ENCODE measurements around the gene RAD51.

The RAD51 gene

GRCh38 chr15:40723919-40724318 lies 28.9 kb downstream of the RAD51 start:
- DNase-seq: no peak

GRCh38 chr15:40731034-40731433 lies 36.1 kb downstream of the RAD51 start:
- DNase-seq: peak; percentile 45

- no peak for DNase-seq
These were observed 41.6 kb downstream of the RAD51 start for GRCh38 chr15:40736575-40736974.

- DNase-seq: no peak
These were observed 42.1 kb downstream of the RAD51 start for GRCh38 chr15:40737048-40737447.

GRCh38 chr15:40739047-40739446 lies 44.1 kb downstream of the RAD51 start:
- no peak for DNase-seq

GRCh38 chr15:40739854-40740253 lies 44.9 kb downstream of the RAD51 start:
- DNase-seq: no peak

- DNase-seq: no peak
These were observed 48.5 kb downstream of the RAD51 start for GRCh38 chr15:40743485-40743901.

GRCh38 chr15:40743921-40744814 lies 49.2 kb downstream of the RAD51 start:
- DNase-seq: no peak

- no peak for DNase-seq
These were observed 49.8 kb downstream of the RAD51 start for GRCh38 chr15:40744815-40745152.

GRCh38 chr15:40746916-40747418 lies 52.0 kb downstream of the RAD51 start:
- no peak for DNase-seq

- no peak for DNase-seq
These were observed 53.0 kb downstream of the RAD51 start for GRCh38 chr15:40747685-40748631.

- DNase-seq: no peak
These were observed 54.2 kb downstream of the RAD51 start for GRCh38 chr15:40749151-40749630.

- no peak for DNase-seq
These were observed 55.9 kb downstream of the RAD51 start for GRCh38 chr15:40750885-40751284.

GRCh38 chr15:40751745-40752144 lies 56.8 kb downstream of the RAD51 start:
- no peak for DNase-seq

GRCh38 chr15:40754574-40754882 lies 59.6 kb downstream of the RAD51 start:
- no peak for DNase-seq

GRCh38 chr15:40754883-40755811 lies 60.2 kb downstream of the RAD51 start, which contains the start of gene RMDN3:
Gene RMDN3, minus strand, starts transcription at chr15:40755254. Its CDS starts 471 bp downstream, at chr15:40754783.
- DNase-seq: peak; percentile 96

GRCh38 chr15:40755812-40756208 lies 60.8 kb downstream of the RAD51 start:
- DNase-seq: no peak

- DNase-seq: no peak
These were observed 62.0 kb downstream of the RAD51 start for GRCh38 chr15:40756938-40757337.

- DNase-seq: no peak
These were observed 65.0 kb downstream of the RAD51 start for GRCh38 chr15:40759961-40760360.

- peak; percentile 86 for DNase-seq
These were observed 68.2 kb downstream of the RAD51 start for GRCh38 chr15:40762919-40763800.
